ENCODE measurements around the gene DUS1L. TPM values are rescaled to one million over a fixed set of nuclear protein-coding genes. Genes with fewer than 3 reads are reported as not detected.

Gene DUS1L
- total RNA-seq, 1 donor from 2014 or later = 136 TPM

- intact Hi-C loops (cut with micrococcal nuclease) = no loop called here
Measured at GRCh38 chr17:82077617-82078358, 12.2 kb upstream of the DUS1L start.

GRCh38 chr17:82076785-82077591 is 11.4 kb upstream of the DUS1L start:
- intact Hi-C loops (cut with micrococcal nuclease) = no loop called here

- intact Hi-C loops (cut with micrococcal nuclease) = no loop called here
Measured at GRCh38 chr17:82076018-82076784, 10.6 kb upstream of the DUS1L start.

GRCh38 chr17:82073446-82073845 is 7.8 kb upstream of the DUS1L start:
- intact Hi-C loops (cut with micrococcal nuclease) = no loop called here

DNA sequence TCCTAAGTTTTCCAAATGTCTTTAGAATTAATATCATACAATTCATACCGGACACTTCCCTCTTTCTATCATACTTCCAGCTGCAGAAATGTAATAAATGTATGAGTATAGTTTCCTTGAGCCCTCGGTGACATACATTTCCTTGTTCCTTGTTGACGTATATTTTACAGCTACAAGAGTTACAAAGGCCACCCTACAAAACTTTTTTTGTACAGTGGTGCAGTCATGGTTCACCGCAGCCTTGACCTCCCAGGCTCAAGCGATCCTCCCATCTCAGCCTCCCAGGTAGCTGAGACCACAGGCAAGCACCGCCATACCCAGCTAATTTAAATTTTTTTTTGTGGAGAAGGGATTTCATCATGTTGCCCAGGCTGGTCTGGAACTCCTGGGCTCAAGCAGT is 7.2 kb upstream of the DUS1L start:
- intact Hi-C loops (cut with micrococcal nuclease) = no loop called here

DNA sequence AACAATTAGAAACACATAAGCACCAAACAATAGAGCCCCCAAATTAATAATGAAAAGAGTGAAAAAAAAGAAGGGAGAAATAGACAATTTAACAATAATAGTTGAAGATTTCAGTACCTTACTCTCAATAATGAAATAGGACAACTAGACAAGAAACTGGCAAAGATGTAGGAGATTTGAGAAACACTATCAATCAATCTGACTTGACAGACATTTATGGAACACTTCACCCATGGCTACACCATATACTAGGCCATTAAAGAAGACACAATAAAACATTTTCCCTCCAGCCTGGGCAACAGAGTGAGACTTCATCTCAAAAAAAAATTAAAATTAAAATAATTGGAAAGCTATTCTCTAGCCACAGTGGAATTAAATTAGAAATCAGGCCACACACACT is 5.0 kb upstream of the DUS1L start:
- intact Hi-C loops (cut with micrococcal nuclease) = no loop called here

DNA sequence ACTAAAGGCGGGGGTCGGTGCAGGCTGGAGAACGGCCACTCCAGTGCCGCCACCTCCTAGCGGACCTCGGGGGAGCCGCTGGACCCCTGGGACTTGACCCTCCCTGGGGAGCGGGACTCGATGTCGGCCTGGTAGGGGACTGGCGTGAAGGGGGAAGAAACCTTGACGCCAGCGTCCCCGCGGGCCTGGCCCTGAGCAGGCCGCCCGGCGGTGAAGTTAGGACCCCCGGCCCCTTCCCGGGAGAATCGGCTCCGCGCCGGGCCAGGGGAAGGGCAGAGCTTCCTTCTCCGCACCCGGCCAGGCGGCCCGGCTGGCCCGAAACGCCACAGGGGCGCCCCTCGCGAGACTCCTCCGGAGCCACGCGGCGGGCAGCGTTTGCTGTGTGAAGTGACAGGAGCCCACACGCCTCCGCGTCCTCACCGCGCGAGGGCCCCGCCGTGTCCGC is 389 bp downstream of the DUS1L start:
- intact Hi-C loops (cut with micrococcal nuclease) = loop anchor here (1.0 to 5.0 kb wide), 5 partner anchors 14 to 89 kb away; partner anchors contain the start of genes CENPX, DCXR, FASN and GPS1

- intact Hi-C loops (cut with micrococcal nuclease) = loop anchor here (1.0 to 5.0 kb wide), 5 partner anchors 13 to 90 kb away; partner anchors contain the start of genes CENPX, DCXR, FASN and GPS1
Measured at GRCh38 chr17:82064433-82065192, 991 bp downstream of the DUS1L start.

GRCh38 chr17:82063424-82064415 is 1.9 kb downstream of the DUS1L start:
- intact Hi-C loops (cut with micrococcal nuclease) = loop anchor here (2.0 kb wide), 1 partner anchor 35 kb away; the partner anchor contains the start of gene FASN

DNA sequence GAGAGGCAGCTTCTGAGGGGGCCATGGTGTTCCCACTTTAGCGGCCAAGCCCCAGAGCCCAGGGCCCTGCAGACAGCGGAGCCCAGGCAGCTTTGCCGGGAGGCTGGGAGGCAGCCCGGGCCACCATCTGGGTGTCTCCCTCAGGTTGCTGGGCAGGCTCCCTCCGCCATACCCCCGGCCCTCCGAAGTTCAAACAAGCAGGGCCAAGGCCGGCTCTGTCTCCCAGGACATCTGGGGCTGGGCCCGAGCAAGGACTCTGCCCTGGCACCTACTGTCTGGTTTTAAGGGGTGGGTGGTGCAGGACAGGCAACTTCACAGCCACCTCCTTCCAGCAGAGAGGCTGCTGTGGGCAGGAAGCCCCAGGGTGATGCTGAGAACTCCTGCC is 2.6 kb downstream of the DUS1L start:
- intact Hi-C loops (cut with micrococcal nuclease) = no loop called here

GRCh38 chr17:82062076-82062983 is 3.3 kb downstream of the DUS1L start:
- intact Hi-C loops (cut with micrococcal nuclease) = no loop called here

DNA sequence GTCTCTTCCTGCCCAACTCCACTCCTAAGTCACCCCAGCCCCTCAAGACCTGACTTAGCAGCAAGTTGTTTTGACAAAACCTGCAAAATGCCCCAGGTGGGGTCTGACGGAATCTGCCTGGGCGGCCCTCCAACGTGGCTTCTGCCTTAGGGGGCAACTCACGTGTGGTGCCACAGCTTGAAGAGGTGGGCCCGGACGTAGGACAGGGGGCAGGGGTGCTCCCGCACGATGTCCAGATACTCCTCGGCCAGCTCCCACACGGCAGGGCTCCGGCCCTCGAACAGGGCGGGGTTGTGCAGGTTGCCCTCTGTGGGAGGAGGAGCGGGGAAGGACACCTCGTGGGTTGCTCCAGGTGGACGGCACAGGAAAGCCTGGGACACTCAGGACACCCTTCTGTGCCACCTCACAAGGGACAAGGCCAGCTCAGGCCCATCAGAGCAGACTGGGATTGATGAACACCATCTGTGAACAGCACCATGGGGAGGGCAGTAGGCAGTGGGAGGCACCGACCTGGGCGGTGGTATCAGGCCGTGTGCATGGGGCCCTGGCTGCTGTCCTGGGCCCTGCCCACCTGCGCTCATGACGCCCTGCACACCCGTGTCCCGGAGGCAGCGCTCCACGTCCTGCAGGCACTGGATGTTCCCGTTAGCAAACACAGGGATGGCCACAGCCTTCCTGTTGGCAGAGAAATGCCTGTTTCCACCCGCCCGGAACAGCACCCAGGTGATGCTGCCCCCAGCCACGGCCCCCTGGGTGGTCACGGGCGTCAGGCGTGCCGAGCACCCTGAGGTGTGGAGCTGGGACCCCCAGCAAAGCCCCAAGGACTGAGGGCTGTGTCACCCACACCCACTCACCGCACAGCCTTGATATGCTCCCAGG is 4.3 kb downstream of the DUS1L start:
- intact Hi-C loops (cut with micrococcal nuclease) = no loop called here

GRCh38 chr17:82060614-82061013 is 5.0 kb downstream of the DUS1L start:
- intact Hi-C loops (cut with micrococcal nuclease) = no loop called here

GRCh38 chr17:82060001-82060380 is 5.6 kb downstream of the DUS1L start:
- intact Hi-C loops (cut with micrococcal nuclease) = no loop called here

- intact Hi-C loops (cut with micrococcal nuclease) = no loop called here
Measured at GRCh38 chr17:82059272-82060000, 6.2 kb downstream of the DUS1L start.

DNA sequence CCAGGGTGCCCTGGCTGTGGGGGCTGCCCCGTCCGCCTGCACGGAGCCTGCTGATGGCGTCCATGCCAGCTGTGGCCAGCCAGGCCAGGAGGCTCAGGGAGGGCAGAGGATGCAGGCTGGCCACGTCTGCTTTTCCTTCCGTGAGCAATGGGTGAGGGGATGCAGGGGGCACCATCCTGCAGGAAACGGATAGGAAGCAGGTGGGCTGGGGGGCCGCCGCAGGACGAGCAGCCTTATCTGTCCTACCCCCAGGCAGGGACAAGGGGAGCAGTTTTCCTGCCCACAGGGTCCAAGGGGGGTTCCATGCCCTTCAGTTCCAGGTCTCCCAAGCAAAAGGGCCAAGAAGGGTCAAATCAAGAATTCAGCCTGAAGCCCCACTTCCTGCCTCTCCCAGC is 6.8 kb downstream of the DUS1L start:
- intact Hi-C loops (cut with micrococcal nuclease) = no loop called here

Data from T-helper 1 cell treated with Interleukin-12 subunit alpha and Interleukin-12 subunit beta and Interleukin-4 antibody, amounts not matched to agents 30 ng/mL and 1 ng/mL, for 36 hours (primary cell).